HCT116 (cell line): ENCODE data around the gene SRPK2. TPM values are rescaled to one million over a fixed set of nuclear protein-coding genes. Genes with fewer than 3 reads are reported as not detected.

ENCODE experiments used
- ATAC-seq: fragments of 200-7000 bp; cut with Tn5 transposase; 2 replicates; pipeline ENCODE4 v1.9.1; 2020; ENCODE audit warnings: mild to moderate bottlenecking, moderate library complexity
- BruUV-seq: library from RNA; stranded (reverse); fragments of 400-500 nt; replicated peaks from 2 replicates; lab custom pipeline; 2021; lab: Mats Ljungman, UMichigan
- CTCF ChIA-PET: fragments of 300-600 bp; sonication (Branson Sonifier 250); formaldehyde crosslinking; loops from one replicate; lab custom pipeline; 2021; ENCODE audit warnings: antibody characterized with exemption; lab: Charles Lee
- POLR2A ChIA-PET: fragments of 300-600, 350-600 bp; sonication (Branson Sonifier 250); formaldehyde crosslinking; loops from one replicate; lab custom pipeline; 2021; ENCODE audit warnings: antibody characterized with exemption; lab: Charles Lee
- RAD21 ChIA-PET, 2 experiments: fragments of 300-600 bp; sonication (Branson Sonifier 250); formaldehyde crosslinking; loops; one replicate each; lab custom pipeline; 2023; ENCODE audit warnings: low total read pairs in 2 of 2; ENCODE audit not compliant: uncharacterized antibody in 2 of 2, unreplicated experiment in 2 of 2, low non-redundant PET in 1 of 2; lab: Charles Lee
- DNase-seq: peaks from one replicate; pipeline ENCODE4 v3.0.0-alpha.2; 2010; ENCODE audit warnings: low read depth, low spot score
- H2AFZ ChIP-seq: fragments of 200-600 bp; shearing (Covaris generic), sonication (generic); 2 replicates; pipeline ENCODE4 v1.6.1; 2017; ENCODE audit warnings: low read depth, mixed run types, mixed read lengths, antibody characterized with exemption, low read length; ENCODE audit not compliant: poor library complexity, severe bottlenecking
- H3K27ac ChIP-seq: 2 replicates; pipeline ENCODE4 v1.5.1; 2012; ENCODE audit warnings: low read depth, low read length
- H3K27me3 ChIP-seq: fragments of 200-600 bp; sonication (generic); 2 replicates; pipeline ENCODE4 v1.6.1; 2016; ENCODE audit warnings: mixed run types, low read length, mixed read lengths; ENCODE audit not compliant: insufficient read depth
- H3K36me3 ChIP-seq, 2 experiments: fragments of 200-500 bp in 1 of 2; fragments of 200-600 bp in 1 of 2; sonication (Bioruptor generic) in 1 of 2; sonication (generic) in 1 of 2; 2 replicates each; pipeline versions ENCODE4 v1.5.1 to v1.6.1; 2014 to 2016; ENCODE audit warnings: low read length in 2 of 2, inconsistent platforms in 1 of 2, mixed read lengths in 1 of 2, mixed run types in 1 of 2; ENCODE audit not compliant: insufficient read depth in 2 of 2, control insufficient read depth in 1 of 2
- H3K4me1 ChIP-seq, 2 experiments: fragments of 200-600 bp in 1 of 2; sonication (generic) in 1 of 2; 2 replicates each; pipeline versions ENCODE4 v1.5.1 to v1.6.1; 2012 to 2017; ENCODE audit warnings: low read length in 2 of 2, inconsistent platforms in 1 of 2, mild to moderate bottlenecking in 1 of 2, mixed read lengths in 1 of 2, mixed run types in 1 of 2, moderate library complexity in 1 of 2; ENCODE audit not compliant: insufficient read depth in 2 of 2, control insufficient read depth in 1 of 2
- H3K4me2 ChIP-seq: fragments of 200-600 bp; sonication (generic); 2 replicates; pipeline ENCODE4 v1.6.1; 2017; ENCODE audit warnings: mixed run types, low read length, mixed read lengths
- H3K4me3 ChIP-seq, 2 experiments: fragments of 200-600 bp in 1 of 2; sonication (generic) in 1 of 2; replicated peaks in 1 of 2; 2 replicates each; pipeline ENCODE4 v1.5.1; 2011 to 2016; ENCODE audit warnings: low read length in 2 of 2, control low read depth in 1 of 2, low read depth in 1 of 2, mild to moderate bottlenecking in 1 of 2, mixed read lengths in 1 of 2, mixed run types in 1 of 2
- H3K79me2 ChIP-seq: fragments of 200-600 bp; sonication (generic); 2 replicates; pipeline ENCODE4 v1.6.1; 2017; ENCODE audit warnings: mild to moderate bottlenecking, mixed run types, low read length, moderate library complexity, mixed read lengths; ENCODE audit not compliant: insufficient read depth
- H3K9ac ChIP-seq: fragments of 200-600 bp; sonication (generic); 2 replicates; pipeline ENCODE4 v1.6.1; 2016; ENCODE audit warnings: low read length, mixed read lengths
- H3K9me2 ChIP-seq: fragments of 200-600 bp; sonication (generic), shearing (Covaris generic); 2 replicates; pipeline ENCODE4 v1.6.1; 2017; ENCODE audit warnings: mixed run types, mild to moderate bottlenecking, moderate library complexity; ENCODE audit not compliant: insufficient read depth
- H3K9me3 ChIP-seq, 2 experiments: fragments of 200-500 bp in 1 of 2; fragments of 200-600 bp in 1 of 2; sonication (Bioruptor generic) in 1 of 2; sonication (generic) in 1 of 2; 2 replicates each; pipeline ENCODE4 v1.6.1; 2014 to 2017; ENCODE audit warnings: low read length in 2 of 2, mixed read lengths in 2 of 2, inconsistent platforms in 1 of 2, low read depth in 1 of 2, mild to moderate bottlenecking in 1 of 2, mixed run types in 1 of 2, moderate library complexity in 1 of 2; ENCODE audit not compliant: control insufficient read depth in 1 of 2, insufficient read depth in 1 of 2
- H4K20me1 ChIP-seq: fragments of 200-600 bp; sonication (generic), shearing (Covaris generic); 2 replicates; pipeline ENCODE4 v1.6.1; 2017; ENCODE audit warnings: mixed run types, mild to moderate bottlenecking, moderate library complexity; ENCODE audit not compliant: insufficient read depth
- ATF3 ChIP-seq: IDR thresholded peaks from 2 replicates; pipeline ENCODE4 v1.6.1; 2012
- FOSL1 ChIP-seq: IDR thresholded peaks from 2 replicates; pipeline ENCODE4 v1.6.1; 2012; ENCODE audit warnings: low read depth
- POLR2A ChIP-seq: IDR thresholded peaks from 2 replicates; pipeline ENCODE4 v1.7.0; 2011; ENCODE audit warnings: borderline replicate concordance; ENCODE audit not compliant: insufficient read depth, insufficient read length; ENCODE audit errors: extremely low read depth
- RAD21 ChIP-seq: IDR thresholded peaks from 2 replicates; pipeline ENCODE4 v1.6.1; 2012; ENCODE audit warnings: low read depth, mild to moderate bottlenecking
- SIN3A ChIP-seq: IDR thresholded peaks from 2 replicates; pipeline ENCODE4 v1.6.1; 2012; ENCODE audit warnings: low read depth
- SP1 ChIP-seq: IDR thresholded peaks from 2 replicates; pipeline ENCODE4 v1.6.1; 2012; ENCODE audit warnings: low read depth
- SRF ChIP-seq: IDR thresholded peaks from 2 replicates; pipeline ENCODE4 v1.6.1; 2012; ENCODE audit warnings: low read depth
- TCF7L2 ChIP-seq: IDR thresholded peaks from 2 replicates; pipeline ENCODE4 v1.7.0; 2011; ENCODE audit warnings: borderline replicate concordance, inconsistent platforms; ENCODE audit not compliant: insufficient read depth, insufficient read length; ENCODE audit errors: extremely low read depth
- ZFX ChIP-seq: fragments of 450-650 bp; IDR thresholded peaks from 2 replicates; pipeline ENCODE4 v1.6.1; 2017
- ZNF274 ChIP-seq: fragments of 200-500 bp; sonication (Bioruptor generic); IDR thresholded peaks from 2 replicates; pipeline ENCODE4 v1.6.1; 2014; ENCODE audit warnings: mild to moderate bottlenecking, low read depth, low read length, inconsistent platforms
- intact Hi-C: fragments of 100-400 bp; cut with micrococcal nuclease; formaldehyde crosslinking; loops from 2 replicates; pipeline ENCODE4 v1.10.0; 2022
- total RNA-seq: library from RNA; stranded (reverse); gene quantifications from one replicate; pipeline ENCODE4 v1.2.1, GENCODE V29; 2021; ENCODE audit not compliant: unreplicated experiment
- TF ChIP-seq, protein P1 (sequence below): IDR thresholded peaks from 2 replicates; pipeline ENCODE4 v1.6.1; 2012; ENCODE audit warnings: low read depth
- TF ChIP-seq, protein P2 (sequence below): IDR thresholded peaks from 2 replicates; pipeline ENCODE4 v1.6.1; 2012

Gene SRPK2
- total RNA-seq, 1 experiment from 2014 or later: 37.4 TPM

DNA sequence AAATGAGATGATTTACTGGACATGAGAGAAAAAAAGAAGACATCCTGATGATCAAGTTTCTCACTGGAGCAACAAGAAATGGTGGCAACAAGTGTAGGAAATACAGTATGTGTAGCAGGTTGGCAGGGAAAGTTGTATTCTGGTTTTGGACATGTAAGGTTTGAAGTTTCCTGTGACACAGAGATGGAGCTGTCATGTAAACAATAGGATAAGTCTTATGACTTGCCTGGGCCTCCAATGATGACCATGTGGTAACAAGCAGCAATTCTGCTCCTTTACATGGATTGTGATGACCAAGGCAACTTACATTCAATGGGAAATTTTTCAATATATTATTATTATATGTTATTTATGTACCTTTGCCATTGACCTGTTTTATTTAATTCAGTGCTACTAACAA lies 249.3 kb downstream of the SRPK2 start:
- H3K9me2 ChIP-seq: no peaks in the 10 kb centered on the region
- H2AFZ ChIP-seq: no peak overlapping the region
- intact Hi-C loops: no loop called here
- ChIA-PET RAD21 (interaction anchor here (0.6 kb wide), 2 partner anchors 218 to 300 kb away, joined by 3 to 6 read pairs; no protein-coding TSS in a partner anchor), POLR2A (no interaction called here), CTCF (no interaction called here)
- H3K9ac ChIP-seq: no peak overlapping the region
- no peaks in the 10 kb centered on the region for H4K20me1 ChIP-seq
- no peaks in the 10 kb centered on the region for H3K27me3 ChIP-seq
- H3K36me3 ChIP-seq: 0 out of 4 replicates have a peak, but pooled peaks cover 0 to 5% of the 10 kb centered on the region in 2 experiments
- H3K4me1 ChIP-seq: peaks cover 0 to 11% of the 10 kb centered on the region in 2 experiments; a peak in 1 of 4 replicates
- ATAC-seq (no peak), DNase-seq (no peak)
- H3K9me3 ChIP-seq: no peaks in the 10 kb centered on the region
- TF ChIP-seq RAD21 (no peak), ZFX (no peak), SRF (no peak), SP1 (no peak), ZNF274 (no peak), FOSL1 (no peak), SIN3A (no peak), TCF7L2 (no peak), ATF3 (no peak), POLR2A (no peak)
- TF ChIP-seq, protein P1, sequence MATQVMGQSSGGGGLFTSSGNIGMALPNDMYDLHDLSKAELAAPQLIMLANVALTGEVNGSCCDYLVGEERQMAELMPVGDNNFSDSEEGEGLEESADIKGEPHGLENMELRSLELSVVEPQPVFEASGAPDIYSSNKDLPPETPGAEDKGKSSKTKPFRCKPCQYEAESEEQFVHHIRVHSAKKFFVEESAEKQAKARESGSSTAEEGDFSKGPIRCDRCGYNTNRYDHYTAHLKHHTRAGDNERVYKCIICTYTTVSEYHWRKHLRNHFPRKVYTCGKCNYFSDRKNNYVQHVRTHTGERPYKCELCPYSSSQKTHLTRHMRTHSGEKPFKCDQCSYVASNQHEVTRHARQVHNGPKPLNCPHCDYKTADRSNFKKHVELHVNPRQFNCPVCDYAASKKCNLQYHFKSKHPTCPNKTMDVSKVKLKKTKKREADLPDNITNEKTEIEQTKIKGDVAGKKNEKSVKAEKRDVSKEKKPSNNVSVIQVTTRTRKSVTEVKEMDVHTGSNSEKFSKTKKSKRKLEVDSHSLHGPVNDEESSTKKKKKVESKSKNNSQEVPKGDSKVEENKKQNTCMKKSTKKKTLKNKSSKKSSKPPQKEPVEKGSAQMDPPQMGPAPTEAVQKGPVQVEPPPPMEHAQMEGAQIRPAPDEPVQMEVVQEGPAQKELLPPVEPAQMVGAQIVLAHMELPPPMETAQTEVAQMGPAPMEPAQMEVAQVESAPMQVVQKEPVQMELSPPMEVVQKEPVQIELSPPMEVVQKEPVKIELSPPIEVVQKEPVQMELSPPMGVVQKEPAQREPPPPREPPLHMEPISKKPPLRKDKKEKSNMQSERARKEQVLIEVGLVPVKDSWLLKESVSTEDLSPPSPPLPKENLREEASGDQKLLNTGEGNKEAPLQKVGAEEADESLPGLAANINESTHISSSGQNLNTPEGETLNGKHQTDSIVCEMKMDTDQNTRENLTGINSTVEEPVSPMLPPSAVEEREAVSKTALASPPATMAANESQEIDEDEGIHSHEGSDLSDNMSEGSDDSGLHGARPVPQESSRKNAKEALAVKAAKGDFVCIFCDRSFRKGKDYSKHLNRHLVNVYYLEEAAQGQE: no peak
- TF ChIP-seq, protein P2, sequence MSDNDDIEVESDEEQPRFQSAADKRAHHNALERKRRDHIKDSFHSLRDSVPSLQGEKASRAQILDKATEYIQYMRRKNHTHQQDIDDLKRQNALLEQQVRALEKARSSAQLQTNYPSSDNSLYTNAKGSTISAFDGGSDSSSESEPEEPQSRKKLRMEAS: no peak
- BruUV-seq: no TSS peak
- H3K4me3 ChIP-seq: no peak overlapping the region
- H3K27ac ChIP-seq: no peak overlapping the region
- H3K4me2 ChIP-seq: no peak overlapping the region
- H3K79me2 ChIP-seq: peaks cover 8% of the 10 kb centered on the region
